Smooth muscle cell (in vitro differentiated cells): ENCODE data around the gene PUSL1. TPM values are rescaled to one million over a fixed set of nuclear protein-coding genes. Genes with fewer than 3 reads are reported as not detected.

Experiments
- DNase-seq: peaks from one replicate; lab custom pipeline; 2025; ENCODE audit not compliant: unreplicated experiment; lab: John Stamatoyannopoulos, UW
- H2AFZ ChIP-seq: fragments of 200-600 bp; sonication (generic); 2 replicates; pipeline ENCODE4 v1.6.0; 2016; ENCODE audit warnings: antibody characterized with exemption, low read depth, mild to moderate bottlenecking
- H3F3A ChIP-seq: fragments of 200-600 bp; sonication (generic); 2 replicates; pipeline ENCODE4 v1.6.0; 2017; ENCODE audit warnings: antibody characterized with exemption, low read depth
- H3K27ac ChIP-seq: fragments of 200-600 bp; sonication (generic); 2 replicates; pipeline ENCODE4 v1.5.1; 2016; ENCODE audit warnings: low read depth, mild to moderate bottlenecking
- H3K27me3 ChIP-seq: fragments of 200-600 bp; sonication (generic); 2 replicates; pipeline ENCODE4 v1.6.1; 2016; ENCODE audit warnings: low read depth, mild to moderate bottlenecking
- H3K36me3 ChIP-seq: fragments of 200-600 bp; sonication (generic); 2 replicates; pipeline ENCODE4 v1.5.1; 2016; ENCODE audit warnings: low read depth
- H3K4me1 ChIP-seq: fragments of 200-600 bp; sonication (generic); 2 replicates; pipeline ENCODE4 v1.5.1; 2016; ENCODE audit warnings: low read depth
- H3K4me2 ChIP-seq: fragments of 200-600 bp; sonication (generic); 2 replicates; pipeline ENCODE4 v1.6.0; 2016; ENCODE audit warnings: mild to moderate bottlenecking
- H3K4me3 ChIP-seq: fragments of 200-600 bp; sonication (generic); 2 replicates; pipeline ENCODE4 v1.5.1; 2016; ENCODE audit warnings: mild to moderate bottlenecking
- H3K79me2 ChIP-seq: fragments of 200-600 bp; sonication (generic); 2 replicates; pipeline ENCODE4 v1.6.0; 2016; ENCODE audit warnings: low read depth, mild to moderate bottlenecking
- H3K9ac ChIP-seq: fragments of 200-600 bp; sonication (generic); 2 replicates; pipeline ENCODE4 v1.6.0; 2016; ENCODE audit warnings: low read depth
- H3K9me3 ChIP-seq: fragments of 200-600 bp; sonication (generic); replicated peaks from 2 replicates; pipeline ENCODE4 v1.5.1; 2016; ENCODE audit warnings: low read depth
- H4K20me1 ChIP-seq: fragments of 200-600 bp; sonication (generic); 2 replicates; pipeline ENCODE4 v1.6.0; 2016; ENCODE audit warnings: low read depth
- CTCF ChIP-seq: fragments of 200-600 bp; sonication (generic); IDR thresholded peaks from 2 replicates; pipeline ENCODE4 v1.5.1; 2017; ENCODE audit warnings: borderline replicate concordance, mild to moderate bottlenecking, antibody characterized with exemption; ENCODE audit not compliant: insufficient read depth, poor library complexity, severe bottlenecking
- WGBS: methylation state at CpG from one replicate; pipeline ENCODE4 v1.1.7; 2016; ENCODE audit warnings: low lambda C conversion rate; 5-methylcytosine and 5-hydroxymethylcytosine counted together
- polyA plus RNA-seq: library from polyadenylated mRNA; unstranded; fragments of >200 nt; fragmentation: Nextera tagmentation; extraction: Ambion mirVana; gene quantifications from 2 replicates; pipeline ENCODE4 v1.2.1, GENCODE V29; 2016
- total RNA-seq: library from RNA; depleted of rRNA; stranded (reverse); fragments of >200 nt; gene quantifications from 2 replicates; pipeline ENCODE4 v1.2.3, GENCODE V29; 2014

The PUSL1 gene
- total and polyA plus RNA-seq, 2 experiments from 2014 or later, result 16.7 to 31.4 TPM

GRCh38 chr1:1259951-1260600 lies 48.3 kb upstream of the PUSL1 start:
- Histone ChIP-seq H3K27ac (no peak overlapping the region), H3K36me3 (no peaks in the 10 kb centered on the region), H3K4me3 (no peak overlapping the region), H3F3A (no peaks in the 10 kb centered on the region), H3K4me2 (no peak overlapping the region), H3K27me3 (no peaks in the 10 kb centered on the region), H3K9ac (no peak overlapping the region), H3K79me2 (peaks cover 28% of the 10 kb centered on the region), H4K20me1 (peaks cover 84% of the 10 kb centered on the region), H3K4me1 (no peaks in the 10 kb centered on the region), H2AFZ (no peak overlapping the region), H3K9me3 (no peaks in the 10 kb centered on the region)
- TF ChIP-seq CTCF, result no peak
- 96% methylated on average over 26 of the region's 26 CpGs for WGBS
- DNase-seq, result no peak

GRCh38 chr1:1260843-1261560 lies 47.4 kb upstream of the PUSL1 start:
- H3K4me3 ChIP-seq, result no peak overlapping the region
- peaks cover 2% of the 10 kb centered on the region for H3F3A ChIP-seq
- H3K36me3 ChIP-seq, result no peaks in the 10 kb centered on the region
- H3K27me3 ChIP-seq, result no peaks in the 10 kb centered on the region
- TF ChIP-seq CTCF, result no peak
- no peaks in the 10 kb centered on the region for H3K4me1 ChIP-seq
- H3K4me2 ChIP-seq, result no peak overlapping the region
- H3K9me3 ChIP-seq, result no peaks in the 10 kb centered on the region
- WGBS, result 96% methylated on average over 16 of the region's 16 CpGs
- no peak overlapping the region for H3K27ac ChIP-seq
- no peak for DNase-seq
- H3K79me2 ChIP-seq, result peaks cover 29% of the 10 kb centered on the region
- no peak overlapping the region for H3K9ac ChIP-seq
- H2AFZ ChIP-seq, result no peak overlapping the region
- H4K20me1 ChIP-seq, result peaks cover 79% of the 10 kb centered on the region

- WGBS, result 99% methylated on average over 17 of the region's 17 CpGs
- peaks cover 40% of the 10 kb centered on the region for H3K79me2 ChIP-seq
- no peak for TF ChIP-seq CTCF
Observed at GRCh38 chr1:1262071-1262470, 46.3 kb upstream of the PUSL1 start.

More at GRCh38 chr1:1262071-1262470, 46.3 kb upstream of the PUSL1 start:
- no peak for DNase-seq
- H3K27me3 ChIP-seq, result no peaks in the 10 kb centered on the region
- no peak overlapping the region for H3K4me2 ChIP-seq
- peaks cover 75% of the 10 kb centered on the region for H4K20me1 ChIP-seq
- no peak overlapping the region for H3K9ac ChIP-seq
- H3K4me3 ChIP-seq, result no peak overlapping the region
- no peaks in the 10 kb centered on the region for H3K9me3 ChIP-seq
- H3K27ac ChIP-seq, result no peak overlapping the region
- H3K36me3 ChIP-seq, result no peaks in the 10 kb centered on the region
- no peaks in the 10 kb centered on the region for H3K4me1 ChIP-seq
- no peak overlapping the region for H2AFZ ChIP-seq
- H3F3A ChIP-seq, result peaks cover 8% of the 10 kb centered on the region
